Ramos (cell line): ENCODE results near the gene SLC35G4.
"Not testable (repeated sequence)": the region's sequence is repeated elsewhere in the genome, so short reads cannot be mapped to it uniquely, and the experiment has no call there.

Experiments
- in situ Hi-C: fragments of 300-500 bp; cut with MboI; formaldehyde crosslinking; loops from one replicate; pipeline ENCODE4 v1.14.3; 2022; ENCODE audit warnings: low sequenced_read_pairs; ENCODE audit not compliant: unreplicated experiment

SLC35G4 gene

DNA sequence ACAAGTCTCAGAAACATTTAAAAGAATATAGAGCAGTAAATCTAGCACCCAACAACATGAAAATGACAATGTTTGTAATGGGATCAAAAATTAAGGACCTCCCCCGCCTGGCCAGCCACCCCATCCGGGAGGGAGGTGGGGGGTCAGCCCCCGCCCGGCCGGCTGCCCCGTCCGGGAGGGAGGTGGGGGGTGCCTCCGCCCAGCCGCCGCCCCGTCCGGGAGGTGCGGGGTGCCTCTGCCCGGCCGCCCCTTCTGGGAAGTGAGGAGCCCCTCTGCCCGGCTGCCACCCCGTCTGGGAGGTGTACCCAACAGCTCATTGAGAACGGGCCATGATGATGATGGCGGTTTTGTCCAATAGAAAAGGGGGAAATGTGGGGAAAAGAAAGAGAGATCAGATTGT is 778 bp upstream of the SLC35G4 start:
- in situ Hi-C loops = not testable (repeated sequence)

DNA sequence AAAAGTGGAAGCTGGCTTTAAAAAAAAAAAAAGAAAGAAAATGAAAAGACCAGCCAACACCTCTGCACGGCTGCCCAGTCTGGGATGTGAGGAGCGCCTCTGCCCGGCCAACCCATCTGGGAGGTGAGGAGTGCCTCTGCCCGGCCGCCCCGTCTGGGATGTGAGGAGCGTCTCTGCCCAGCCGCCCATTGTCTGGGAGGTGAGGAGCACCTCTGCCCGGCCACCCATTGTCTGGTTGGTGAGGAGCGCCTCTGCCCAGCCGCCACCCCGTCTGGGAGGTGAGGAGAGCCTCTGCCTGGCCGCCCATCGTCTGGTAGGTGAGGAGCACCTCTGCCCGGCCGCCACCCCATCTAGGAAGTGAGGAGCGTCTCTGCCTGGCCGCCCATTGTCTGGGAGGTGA is 3.7 kb downstream of the SLC35G4 start:
- in situ Hi-C loops = not testable (repeated sequence)

DNA sequence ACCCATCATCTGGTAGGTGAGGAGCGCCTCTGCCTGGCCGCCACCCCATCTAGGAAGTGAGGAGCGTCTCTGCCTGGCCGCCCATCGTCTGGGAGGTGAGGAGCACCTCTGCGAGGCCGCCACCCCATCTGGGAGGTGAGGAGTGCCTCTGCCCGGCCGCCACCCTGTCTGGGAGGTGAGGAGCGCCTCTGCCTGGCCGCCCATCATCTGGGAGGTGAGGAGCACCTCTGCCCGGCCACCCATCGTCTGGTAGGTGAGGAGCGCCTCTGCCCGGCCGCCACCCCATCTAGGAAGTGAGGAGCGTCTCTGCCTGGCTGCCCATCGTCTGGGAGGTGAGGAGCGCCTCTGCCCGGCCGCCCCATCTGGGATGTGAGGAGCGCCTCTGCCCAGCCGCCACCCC is 4.2 kb downstream of the SLC35G4 start:
- in situ Hi-C loops = not testable (repeated sequence)

DNA sequence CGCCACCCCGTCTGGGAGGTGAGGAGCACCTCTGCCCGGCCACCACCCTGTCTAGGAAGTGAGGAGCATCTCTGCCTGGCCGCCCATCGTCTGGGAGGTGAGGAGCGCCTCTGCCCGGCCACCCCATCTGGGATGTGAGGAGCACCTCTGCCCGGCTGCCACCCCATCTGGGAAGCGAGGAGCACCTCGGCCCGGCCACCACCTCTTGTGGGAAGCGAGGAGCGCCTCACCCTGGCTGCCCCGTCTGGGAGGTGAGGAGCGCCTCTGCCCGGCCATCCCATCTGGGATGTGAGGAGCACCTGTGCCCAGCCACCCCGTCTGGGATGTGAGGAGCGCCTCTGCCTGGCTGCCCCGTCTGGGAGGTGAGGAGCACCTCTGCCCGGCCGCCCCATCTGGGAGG is 4.6 kb downstream of the SLC35G4 start:
- in situ Hi-C loops = not testable (repeated sequence)

- in situ Hi-C loops = not testable (repeated sequence)
Measured at GRCh38 chr18:11614981-11615380, 5.6 kb downstream of the SLC35G4 start.

- in situ Hi-C loops = not testable (repeated sequence)
Measured at GRCh38 chr18:11647310-11647709, 37.9 kb downstream of the SLC35G4 start.

DNA sequence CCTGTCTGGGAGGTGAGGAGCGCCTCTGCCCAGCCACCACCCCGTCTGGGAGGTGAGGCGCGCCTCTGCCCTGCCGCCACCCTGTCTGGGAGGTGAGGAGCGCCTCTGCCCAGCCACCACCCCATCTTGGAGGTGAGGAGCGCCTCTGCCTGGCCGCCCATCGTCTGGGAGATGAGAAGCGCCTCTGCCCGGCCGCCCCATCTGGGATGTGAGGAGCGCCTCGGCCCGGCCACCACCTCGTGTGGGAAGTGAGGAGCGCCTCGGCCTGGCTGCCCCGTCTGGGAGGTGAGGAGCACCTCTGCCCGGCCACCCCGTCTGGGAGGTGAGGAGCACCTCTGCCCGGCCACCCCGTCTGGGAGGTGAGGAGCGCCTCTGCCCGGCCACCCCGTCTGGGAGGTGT is 38.4 kb downstream of the SLC35G4 start:
- in situ Hi-C loops = not testable (repeated sequence)

- in situ Hi-C loops = loop anchor here (10.0 kb wide), 1 partner anchor 395 kb away; no protein-coding TSS in a partner anchor
Measured at GRCh38 chr18:11649839-11650238, 40.4 kb downstream of the SLC35G4 start.

DNA sequence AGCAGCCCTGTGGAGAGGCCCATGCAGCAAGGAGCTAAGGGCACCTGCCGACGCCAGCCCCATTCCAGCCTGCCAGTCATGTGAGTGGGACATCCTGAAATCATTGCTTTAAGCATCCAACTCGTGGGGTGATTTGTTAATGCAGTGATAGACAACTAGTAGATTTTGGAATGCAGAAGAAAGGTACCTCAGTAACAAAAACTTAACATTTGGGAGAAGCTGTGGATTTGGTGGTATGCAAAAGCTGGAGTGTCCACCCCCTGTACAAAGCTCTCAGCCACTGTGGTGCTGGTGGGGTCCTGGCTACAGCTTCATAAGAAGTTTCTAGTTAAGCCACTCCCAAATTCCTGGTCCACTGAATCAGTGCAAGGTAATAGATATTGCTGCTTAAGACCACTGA is 42.5 kb downstream of the SLC35G4 start:
- in situ Hi-C loops = loop anchor here (10.0 kb wide), 1 partner anchor 393 kb away; no protein-coding TSS in a partner anchor

- in situ Hi-C loops = loop anchor here (10.0 kb wide), 1 partner anchor 391 kb away; no protein-coding TSS in a partner anchor
Measured at GRCh38 chr18:11653521-11653920, 44.1 kb downstream of the SLC35G4 start.

- in situ Hi-C loops = loop anchor here (10.0 kb wide), 1 partner anchor 390 kb away; no protein-coding TSS in a partner anchor
Measured at GRCh38 chr18:11654736-11655605, 45.6 kb downstream of the SLC35G4 start.

DNA sequence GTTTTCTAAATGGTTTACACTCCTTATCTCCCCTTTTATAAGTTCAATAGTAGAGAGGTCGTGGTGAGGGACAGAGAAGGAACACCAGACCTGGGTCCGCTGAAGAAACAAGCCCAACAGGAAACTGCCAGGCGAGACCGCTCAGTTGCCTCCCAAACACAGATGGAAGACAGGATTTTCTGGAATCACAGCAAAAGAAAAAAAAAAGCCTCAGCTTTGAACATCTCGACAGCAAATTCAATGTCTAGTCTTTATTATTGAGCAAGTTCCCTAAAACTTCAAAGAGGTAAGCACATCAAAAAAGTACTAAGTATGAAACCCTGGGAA is 46.2 kb downstream of the SLC35G4 start:
- in situ Hi-C loops = loop anchor here (10.0 kb wide), 1 partner anchor 389 kb away; no protein-coding TSS in a partner anchor

GRCh38 chr18:11657152-11657551 is 47.8 kb downstream of the SLC35G4 start:
- in situ Hi-C loops = loop anchor here (10.0 kb wide), 1 partner anchor 388 kb away; no protein-coding TSS in a partner anchor

DNA sequence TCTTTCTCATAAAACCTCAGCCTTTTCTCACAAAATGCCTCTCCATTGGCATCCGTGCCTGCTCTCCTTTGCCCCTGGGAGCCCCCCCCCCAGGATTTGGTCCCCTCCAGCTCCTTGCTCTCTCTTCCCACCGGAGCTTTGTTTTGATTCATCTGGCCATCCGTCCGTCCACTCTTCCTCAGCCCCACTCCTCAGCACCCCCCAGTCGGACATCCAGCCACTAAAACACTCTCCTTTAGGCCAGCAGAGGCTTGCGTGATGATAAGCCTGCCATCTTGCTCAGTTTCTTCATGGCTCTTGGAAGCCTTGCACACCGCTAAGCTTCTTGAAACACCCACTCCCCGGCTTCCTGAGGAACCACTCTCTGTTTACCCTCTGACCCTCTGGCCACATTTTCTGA is 48.2 kb downstream of the SLC35G4 start:
- in situ Hi-C loops = loop anchor here (10.0 kb wide), 1 partner anchor 387 kb away; no protein-coding TSS in a partner anchor

DNA sequence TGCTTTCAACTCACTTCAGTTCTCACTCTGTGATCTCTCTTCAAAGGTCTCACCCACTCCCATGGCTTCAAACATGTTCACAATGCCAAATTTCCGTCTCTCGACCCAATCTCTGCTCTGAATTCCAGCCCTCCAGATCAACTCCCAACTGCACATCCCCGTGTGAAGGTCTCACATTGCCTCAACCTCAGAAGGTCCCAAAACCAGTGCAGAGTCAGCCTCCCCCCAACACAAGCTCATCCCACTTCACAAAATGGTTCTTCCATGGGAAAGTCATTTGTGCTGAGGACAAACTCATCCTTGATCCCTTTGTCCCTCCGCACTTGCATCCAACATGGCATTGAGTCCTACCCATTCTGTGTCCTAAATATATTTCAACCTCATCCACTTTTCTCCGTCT is 48.6 kb downstream of the SLC35G4 start:
- in situ Hi-C loops = loop anchor here (10.0 kb wide), 1 partner anchor 387 kb away; no protein-coding TSS in a partner anchor

GRCh38 chr18:11658989-11659388 is 49.6 kb downstream of the SLC35G4 start:
- in situ Hi-C loops = loop anchor here (10.0 kb wide), 1 partner anchor 386 kb away; no protein-coding TSS in a partner anchor
